Pulmonary artery endothelial cell (primary cell): ENCODE data around the gene EMP2. TPM values are rescaled to one million over a fixed set of nuclear protein-coding genes. Genes with fewer than 3 reads are reported as not detected.
"Not testable (repeated sequence)": the region's sequence is repeated elsewhere in the genome, so short reads cannot be mapped to it uniquely, and the experiment has no call there.

Source experiments
- DNase-seq: peaks from one replicate; pipeline ENCODE4 v3.0.0-alpha.2; 2011; ENCODE audit warnings: low read depth, low spot score
- total RNA-seq: library from RNA; depleted of rRNA; stranded (reverse); fragments of >200 nt; gene quantifications from 2 replicates; pipeline ENCODE4 v1.2.3, GENCODE V29; 2014

EMP2 gene
- total RNA-seq, 1 donor from 2014 or later: 19.8 TPM

GRCh38 chr16:10578474-10579316, 1.7 kb downstream of the EMP2 start:
- no peak for DNase-seq

- DNase-seq: no peak
These were observed 2.8 kb downstream of the EMP2 start for GRCh38 chr16:10577305-10578202.

GRCh38 chr16:10576390-10577304, 3.8 kb downstream of the EMP2 start:
- no peak for DNase-seq

GRCh38 chr16:10575506-10576130, 4.8 kb downstream of the EMP2 start:
- DNase-seq: no peak

- no peak for DNase-seq
These were observed 7.8 kb downstream of the EMP2 start for GRCh38 chr16:10572611-10573010.

GRCh38 chr16:10571354-10571753, 9.0 kb downstream of the EMP2 start:
- DNase-seq: no peak

- DNase-seq: no peak
These were observed 10.8 kb downstream of the EMP2 start for GRCh38 chr16:10569621-10570020.

GRCh38 chr16:10566613-10567012, 13.8 kb downstream of the EMP2 start:
- no peak for DNase-seq

- DNase-seq: no peak
These were observed 15.2 kb downstream of the EMP2 start for GRCh38 chr16:10565167-10565566.

- DNase-seq: no peak
These were observed 15.8 kb downstream of the EMP2 start for GRCh38 chr16:10564591-10564990.

GRCh38 chr16:10562361-10562899, 18.0 kb downstream of the EMP2 start:
- DNase-seq: no peak

- DNase-seq: no peak
These were observed 19.0 kb downstream of the EMP2 start for GRCh38 chr16:10561425-10561824.

GRCh38 chr16:10561001-10561400, 19.4 kb downstream of the EMP2 start:
- DNase-seq: no peak

- not testable (repeated sequence) for DNase-seq
These were observed 20.6 kb downstream of the EMP2 start for GRCh38 chr16:10559792-10560191.

GRCh38 chr16:10558746-10559641, 21.4 kb downstream of the EMP2 start:
- DNase-seq: no peak

GRCh38 chr16:10558305-10558704, 22.1 kb downstream of the EMP2 start:
- no peak for DNase-seq

- DNase-seq: no peak
These were observed 22.6 kb downstream of the EMP2 start for GRCh38 chr16:10557750-10558149.

GRCh38 chr16:10556236-10556635, 24.2 kb downstream of the EMP2 start:
- DNase-seq: no peak

- no peak for DNase-seq
These were observed 25.8 kb downstream of the EMP2 start for GRCh38 chr16:10554569-10554968.
